CD4-positive, CD25-positive, alpha-beta regulatory T cell (primary cell): ENCODE measurements around the gene MAS1L. TPM values are rescaled to one million over a fixed set of nuclear protein-coding genes. Genes with fewer than 3 reads are reported as not detected.

ENCODE experiments used
- ATAC-seq, 2 donors: fragments of 150-1000 bp; cut with Tn5 transposase; one replicate each; pipeline ENCODE4 v1.10.0; 2021; ENCODE audit warnings: low read depth in 2 of 2, moderate number of reproducible peaks in 2 of 2, moderate library complexity in 1 of 2
- DNase-seq, 3 donors: peaks; one replicate each; pipeline versions ENCODE4 v3.0.0 to v3.0.0-alpha.2; 2012 to 2022; ENCODE audit warnings: mixed read lengths in 1 of 3
- H3K27ac ChIP-seq: one replicate; pipeline ENCODE4 v1.7.0; 2013; ENCODE audit warnings: mild to moderate bottlenecking, low read length; ENCODE audit not compliant: insufficient read depth, poor library complexity, severe bottlenecking
- H3K27me3 ChIP-seq: one replicate; pipeline ENCODE4 v1.7.0; 2013; ENCODE audit warnings: low read length; ENCODE audit not compliant: control insufficient read depth, insufficient read depth
- H3K36me3 ChIP-seq: one replicate; pipeline ENCODE4 v1.7.0; 2013; ENCODE audit warnings: mild to moderate bottlenecking, low read length, moderate library complexity; ENCODE audit not compliant: control insufficient read depth, insufficient read depth
- H3K4me1 ChIP-seq: 2 replicates; pipeline ENCODE4 v1.7.0; 2013; ENCODE audit warnings: mild to moderate bottlenecking, low read length; ENCODE audit not compliant: insufficient read depth, control insufficient read depth, poor library complexity, severe bottlenecking
- H3K4me3 ChIP-seq: one replicate; pipeline ENCODE4 v1.7.0; 2013; ENCODE audit warnings: low read depth, mild to moderate bottlenecking, low read length, moderate library complexity
- H3K9me3 ChIP-seq, 2 experiments: 1 replicate in 1 of 2; 2 replicates in 1 of 2; pipeline ENCODE4 v1.7.0; 2013; ENCODE audit warnings: low read length in 2 of 2, mild to moderate bottlenecking in 1 of 2, moderate library complexity in 1 of 2; ENCODE audit not compliant: control insufficient read depth in 2 of 2
- H3K27ac Mint-ChIP-seq, 3 donors: one replicate each; pipeline ENCODE4 v1.8.0; 2020 to 2022; ENCODE audit warnings: mild to moderate bottlenecking in 3 of 3, mixed read lengths in 3 of 3, moderate library complexity in 2 of 3
- H3K27me3 Mint-ChIP-seq: one replicate; pipeline ENCODE4 v1.8.0; 2022; ENCODE audit warnings: mild to moderate bottlenecking, mixed read lengths
- H3K36me3 Mint-ChIP-seq: one replicate; pipeline ENCODE4 v1.8.0; 2020; ENCODE audit warnings: mixed read lengths
- H3K4me1 Mint-ChIP-seq, 4 donors: one replicate each; pipeline ENCODE4 v1.8.0; 2020 to 2022; ENCODE audit warnings: mixed read lengths in 4 of 4, mild to moderate bottlenecking in 1 of 4
- H3K4me3 Mint-ChIP-seq, 4 donors: one replicate each; pipeline ENCODE4 v1.8.0; 2020 to 2022; ENCODE audit warnings: mild to moderate bottlenecking in 4 of 4, mixed read lengths in 4 of 4, moderate library complexity in 3 of 4
- H3K9me3 Mint-ChIP-seq, 7 donors: one replicate each; pipeline ENCODE4 v1.8.0; 2020 to 2022; ENCODE audit warnings: mixed read lengths in 7 of 7, mild to moderate bottlenecking in 3 of 7, moderate library complexity in 2 of 7
- polyA plus RNA-seq, 4 donors: library from polyadenylated mRNA; unstranded; fragments of 300-500 nt; fragmentation: Illumina TruSeq; gene quantifications; one replicate each; pipeline ENCODE4 v1.2.3, GENCODE V29; 2021
- total RNA-seq: library from RNA; stranded (reverse); gene quantifications from one replicate; pipeline ENCODE4 v1.2.3, GENCODE V29; 2022

The MAS1L gene
- total and polyA plus RNA-seq, 5 donors from 2014 or later, result not detected

- no peaks in the 10 kb centered on the region for H3K36me3 Mint-ChIP-seq
- H3K27ac ChIP-seq, result no peak overlapping the region
- DNase-seq (no peak), ATAC-seq (no peak)
- H3K9me3 ChIP-seq, result no peaks in the 10 kb centered on the region
- H3K36me3 ChIP-seq, result no peaks in the 10 kb centered on the region
- H3K27me3 Mint-ChIP-seq, result peaks cover 33% of the 10 kb centered on the region
- no peaks in the 10 kb centered on the region for H3K4me1 ChIP-seq
- no peak overlapping the region for H3K4me3 ChIP-seq
- no peak overlapping the region for H3K27ac Mint-ChIP-seq
- H3K4me1 Mint-ChIP-seq, result no peaks in the 10 kb centered on the region
- H3K27me3 ChIP-seq, result peaks cover 3% of the 10 kb centered on the region
- no peak overlapping the region for H3K4me3 Mint-ChIP-seq
- peaks cover 0 to 5% (median 0%) of the 10 kb centered on the region in 7 donors for H3K9me3 Mint-ChIP-seq
Measured at GRCh38 chr6:29527564-29527963, 39.8 kb upstream of the MAS1L start.

- peaks cover 3% of the 10 kb centered on the region for H3K27me3 ChIP-seq
- Mint-ChIP-seq H3K4me1 (no peaks in the 10 kb centered on the region), H3K36me3 (no peaks in the 10 kb centered on the region), H3K4me3 (no peak overlapping the region), H3K27ac (no peak overlapping the region), H3K27me3 (peaks cover 34% of the 10 kb centered on the region), H3K9me3 (peaks cover 0 to 5% (median 0%) of the 10 kb centered on the region in 7 donors)
- no peak for DNase-seq
- no peaks in the 10 kb centered on the region for H3K9me3 ChIP-seq
- ATAC-seq, result no peak
- no peaks in the 10 kb centered on the region for H3K4me1 ChIP-seq
- H3K36me3 ChIP-seq, result no peaks in the 10 kb centered on the region
- no peak overlapping the region for H3K27ac ChIP-seq
- H3K4me3 ChIP-seq, result no peak overlapping the region
Measured at GRCh38 chr6:29527126-29527525, 39.4 kb upstream of the MAS1L start.

GRCh38 chr6:29525311-29525639, 37.5 kb upstream of the MAS1L start:
- no peak for DNase-seq
- H3K27me3 Mint-ChIP-seq, result peaks cover 42% of the 10 kb centered on the region
- H3K4me1 Mint-ChIP-seq, result no peaks in the 10 kb centered on the region
- no peaks in the 10 kb centered on the region for H3K4me1 ChIP-seq
- H3K27ac ChIP-seq, result no peak overlapping the region
- no peak overlapping the region for H3K4me3 Mint-ChIP-seq
- no peak overlapping the region for H3K4me3 ChIP-seq
- no peak overlapping the region for H3K27ac Mint-ChIP-seq
- no peaks in the 10 kb centered on the region for H3K36me3 ChIP-seq
- H3K9me3 Mint-ChIP-seq, result peaks cover 0 to 5% (median 0%) of the 10 kb centered on the region in 7 donors
- H3K36me3 Mint-ChIP-seq, result no peaks in the 10 kb centered on the region
- H3K9me3 ChIP-seq, result no peaks in the 10 kb centered on the region
- peaks cover 6% of the 10 kb centered on the region for H3K27me3 ChIP-seq
- no peak for ATAC-seq

- no peaks in the 10 kb centered on the region for H3K9me3 ChIP-seq
Measured at GRCh38 chr6:29524444-29525310, 36.9 kb upstream of the MAS1L start.

GRCh38 chr6:29524044-29524443, 36.3 kb upstream of the MAS1L start:
- H3K27me3 ChIP-seq, result peaks cover 6% of the 10 kb centered on the region
- Mint-ChIP-seq H3K36me3 (no peaks in the 10 kb centered on the region), H3K27me3 (peaks cover 48% of the 10 kb centered on the region), H3K4me1 (no peaks in the 10 kb centered on the region), H3K4me3 (no peak overlapping the region), H3K9me3 (peaks cover 0 to 3% (median 0%) of the 10 kb centered on the region in 7 donors), H3K27ac (no peak overlapping the region)
- H3K4me1 ChIP-seq, result no peaks in the 10 kb centered on the region
- ATAC-seq (no peak), DNase-seq (no peak)
- no peaks in the 10 kb centered on the region for H3K36me3 ChIP-seq
- H3K4me3 ChIP-seq, result no peak overlapping the region
- H3K27ac ChIP-seq, result no peak overlapping the region
- no peaks in the 10 kb centered on the region for H3K9me3 ChIP-seq

More at GRCh38 chr6:29524444-29525310, 36.9 kb upstream of the MAS1L start:
- Histone ChIP-seq H3K27me3 (peaks cover 6% of the 10 kb centered on the region), H3K36me3 (no peaks in the 10 kb centered on the region), H3K27ac (no peak overlapping the region), H3K4me3 (no peak overlapping the region), H3K4me1 (no peaks in the 10 kb centered on the region)
- H3K9me3 Mint-ChIP-seq, result peaks cover 0 to 5% (median 0%) of the 10 kb centered on the region in 7 donors
- ATAC-seq (no peak), DNase-seq (no peak)
- peaks cover 47% of the 10 kb centered on the region for H3K27me3 Mint-ChIP-seq
- no peak overlapping the region for H3K4me3 Mint-ChIP-seq
- no peak overlapping the region for H3K27ac Mint-ChIP-seq
- no peaks in the 10 kb centered on the region for H3K4me1 Mint-ChIP-seq
- H3K36me3 Mint-ChIP-seq, result no peaks in the 10 kb centered on the region

- DNase-seq, result no peak
- Histone ChIP-seq H3K9me3 (no peaks in the 10 kb centered on the region), H3K36me3 (no peaks in the 10 kb centered on the region), H3K4me1 (no peaks in the 10 kb centered on the region), H3K27ac (no peak overlapping the region), H3K4me3 (no peak overlapping the region), H3K27me3 (peaks cover 6% of the 10 kb centered on the region)
- no peak for ATAC-seq
- Mint-ChIP-seq H3K27me3 (peaks cover 45% of the 10 kb centered on the region), H3K4me1 (no peaks in the 10 kb centered on the region), H3K9me3 (peaks cover 0 to 3% (median 0%) of the 10 kb centered on the region in 7 donors), H3K36me3 (no peaks in the 10 kb centered on the region), H3K4me3 (no peak overlapping the region), H3K27ac (no peak overlapping the region)
Measured at GRCh38 chr6:29522227-29522626, 34.5 kb upstream of the MAS1L start.

DNA sequence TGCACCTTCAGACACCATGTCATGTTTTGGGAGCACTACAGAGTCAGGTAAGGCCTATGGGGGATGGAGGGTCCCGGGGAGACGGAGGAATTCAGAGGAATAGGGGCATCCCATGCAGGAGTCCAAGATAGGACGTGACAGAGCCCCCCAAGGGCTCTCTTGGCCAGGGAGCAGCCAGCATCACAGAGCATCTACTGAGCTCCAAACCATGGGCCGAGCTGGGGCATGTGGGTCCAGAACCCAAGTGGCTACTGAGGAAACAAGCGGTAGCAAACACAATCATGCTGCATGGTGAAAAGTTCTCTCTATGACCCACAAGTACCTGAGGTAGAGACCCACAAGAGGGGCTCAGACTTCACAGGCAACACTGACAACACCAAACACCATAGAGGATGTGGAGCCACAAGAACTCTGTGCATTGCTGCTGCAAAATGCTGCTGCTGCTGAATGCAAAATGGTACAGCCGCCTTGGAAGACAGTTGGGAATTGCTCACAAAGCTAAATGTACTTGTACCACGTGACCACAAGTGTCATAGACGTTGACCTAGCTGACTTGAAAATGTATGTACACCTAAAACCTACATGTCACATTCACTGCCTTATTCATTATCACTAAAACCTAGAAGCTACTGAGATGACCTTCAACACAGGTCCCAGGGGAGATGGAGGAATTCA, 33.4 kb upstream of the MAS1L start:
- no peak overlapping the region for H3K4me3 Mint-ChIP-seq
- H3K27ac ChIP-seq, result no peak overlapping the region

More for the DNA sequence above, 33.4 kb upstream of the MAS1L start:
- H3K36me3 ChIP-seq, result no peaks in the 10 kb centered on the region
- peaks cover 0 to 1% (median 0%) of the 10 kb centered on the region in 7 donors for H3K9me3 Mint-ChIP-seq
- H3K4me3 ChIP-seq, result no peak overlapping the region
- H3K27ac Mint-ChIP-seq, result no peak overlapping the region
- no peaks in the 10 kb centered on the region for H3K36me3 Mint-ChIP-seq
- H3K9me3 ChIP-seq, result no peaks in the 10 kb centered on the region
- H3K27me3 ChIP-seq, result peaks cover 3% of the 10 kb centered on the region
- ATAC-seq (no peak), DNase-seq (no peak)
- peaks cover 2 to 5% (median 2%) of the 10 kb centered on the region in 4 donors for H3K4me1 Mint-ChIP-seq
- no peaks in the 10 kb centered on the region for H3K4me1 ChIP-seq
- H3K27me3 Mint-ChIP-seq, result peaks cover 38% of the 10 kb centered on the region
